ENCODE data around the gene INSRR.

DNA sequence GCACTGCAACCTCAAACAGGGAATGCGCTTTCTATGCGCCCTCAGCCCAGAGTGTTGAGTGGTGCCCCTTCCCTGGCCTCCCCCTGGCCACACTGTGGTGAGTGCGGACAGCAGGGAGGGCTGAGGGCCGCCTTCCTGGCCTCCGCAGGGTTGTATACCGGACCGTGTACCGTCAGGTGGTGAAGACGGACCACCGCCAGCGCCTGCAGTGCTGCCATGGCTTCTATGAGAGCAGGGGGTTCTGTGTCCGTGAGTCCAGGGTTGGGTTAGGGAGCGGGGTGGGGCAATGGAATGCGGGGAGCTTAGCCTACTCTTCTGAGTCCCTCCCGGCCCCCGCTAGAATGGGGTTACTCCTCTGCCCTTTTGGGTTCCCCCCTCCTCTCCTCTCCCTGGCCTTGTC, 46.3 kb upstream of the INSRR start:
- TF ChIP-seq POLR2A (IDR thresholded peaks at IDR 0.05): no peak
- TF ChIP-seq, protein P1, sequence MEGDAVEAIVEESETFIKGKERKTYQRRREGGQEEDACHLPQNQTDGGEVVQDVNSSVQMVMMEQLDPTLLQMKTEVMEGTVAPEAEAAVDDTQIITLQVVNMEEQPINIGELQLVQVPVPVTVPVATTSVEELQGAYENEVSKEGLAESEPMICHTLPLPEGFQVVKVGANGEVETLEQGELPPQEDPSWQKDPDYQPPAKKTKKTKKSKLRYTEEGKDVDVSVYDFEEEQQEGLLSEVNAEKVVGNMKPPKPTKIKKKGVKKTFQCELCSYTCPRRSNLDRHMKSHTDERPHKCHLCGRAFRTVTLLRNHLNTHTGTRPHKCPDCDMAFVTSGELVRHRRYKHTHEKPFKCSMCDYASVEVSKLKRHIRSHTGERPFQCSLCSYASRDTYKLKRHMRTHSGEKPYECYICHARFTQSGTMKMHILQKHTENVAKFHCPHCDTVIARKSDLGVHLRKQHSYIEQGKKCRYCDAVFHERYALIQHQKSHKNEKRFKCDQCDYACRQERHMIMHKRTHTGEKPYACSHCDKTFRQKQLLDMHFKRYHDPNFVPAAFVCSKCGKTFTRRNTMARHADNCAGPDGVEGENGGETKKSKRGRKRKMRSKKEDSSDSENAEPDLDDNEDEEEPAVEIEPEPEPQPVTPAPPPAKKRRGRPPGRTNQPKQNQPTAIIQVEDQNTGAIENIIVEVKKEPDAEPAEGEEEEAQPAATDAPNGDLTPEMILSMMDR (IDR thresholded peaks at IDR 0.05): no peak

Measured in suprapubic skin (tissue), 3 donors.